GM19397 (cell line): ENCODE data around the gene NKD1.
"Not testable (repeated sequence)": the region's sequence is repeated elsewhere in the genome, so short reads cannot be mapped to it uniquely, and the experiment has no call there.

ENCODE experiments used
- ATAC-seq: cut with Tn5 transposase; IDR thresholded peaks from one replicate; pipeline ENCODE4 v1.9.1; 2021; ENCODE audit warnings: mild to moderate bottlenecking, moderate library complexity; ENCODE audit not compliant: unreplicated experiment

NKD1 gene

DNA sequence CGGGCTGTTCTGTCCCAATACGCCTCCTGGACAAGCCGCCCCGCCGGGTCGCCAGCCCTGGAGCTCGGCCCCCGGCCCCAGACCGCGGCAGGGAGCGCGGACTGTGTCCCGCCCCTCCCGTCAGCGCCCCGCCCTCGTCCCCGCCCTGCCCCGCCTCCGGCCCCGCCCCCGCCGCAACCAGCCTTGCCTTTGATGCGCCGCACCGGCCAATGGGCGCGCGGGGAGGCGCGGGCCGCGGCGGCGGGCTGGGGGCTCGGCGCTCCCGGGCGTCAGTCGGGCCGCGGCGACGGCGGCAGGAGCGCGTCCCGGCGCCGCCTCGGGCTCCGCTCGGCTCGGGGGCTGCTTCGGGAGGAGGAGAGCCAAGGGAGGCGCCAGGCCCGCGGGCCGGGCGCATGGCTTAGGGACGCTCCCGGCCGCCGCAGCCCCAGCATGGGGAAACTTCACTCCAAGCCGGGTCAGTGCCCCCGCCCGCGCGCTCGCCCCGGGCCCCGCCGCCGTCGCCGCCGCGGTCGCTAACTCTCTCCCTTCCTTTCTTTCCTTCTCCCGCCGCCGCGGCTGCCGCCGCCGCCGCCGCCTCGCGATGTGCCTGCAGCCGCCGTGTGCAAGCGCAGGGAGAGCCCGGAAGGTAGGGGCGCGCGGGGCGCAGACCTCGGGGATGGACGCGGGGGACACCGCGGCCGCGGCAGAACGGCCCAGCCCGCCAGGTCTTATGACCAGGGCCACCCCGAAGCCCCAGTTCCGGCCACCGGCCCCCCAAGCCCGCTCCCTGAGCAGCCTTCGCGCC is at the start of gene NKD1:
Gene NKD1 (plus strand): TSS at position 272 of the 784 bp plus-strand sequence. CDS start 158 bp downstream, at position 430.
- peak; percentile 80 for ATAC-seq

DNA sequence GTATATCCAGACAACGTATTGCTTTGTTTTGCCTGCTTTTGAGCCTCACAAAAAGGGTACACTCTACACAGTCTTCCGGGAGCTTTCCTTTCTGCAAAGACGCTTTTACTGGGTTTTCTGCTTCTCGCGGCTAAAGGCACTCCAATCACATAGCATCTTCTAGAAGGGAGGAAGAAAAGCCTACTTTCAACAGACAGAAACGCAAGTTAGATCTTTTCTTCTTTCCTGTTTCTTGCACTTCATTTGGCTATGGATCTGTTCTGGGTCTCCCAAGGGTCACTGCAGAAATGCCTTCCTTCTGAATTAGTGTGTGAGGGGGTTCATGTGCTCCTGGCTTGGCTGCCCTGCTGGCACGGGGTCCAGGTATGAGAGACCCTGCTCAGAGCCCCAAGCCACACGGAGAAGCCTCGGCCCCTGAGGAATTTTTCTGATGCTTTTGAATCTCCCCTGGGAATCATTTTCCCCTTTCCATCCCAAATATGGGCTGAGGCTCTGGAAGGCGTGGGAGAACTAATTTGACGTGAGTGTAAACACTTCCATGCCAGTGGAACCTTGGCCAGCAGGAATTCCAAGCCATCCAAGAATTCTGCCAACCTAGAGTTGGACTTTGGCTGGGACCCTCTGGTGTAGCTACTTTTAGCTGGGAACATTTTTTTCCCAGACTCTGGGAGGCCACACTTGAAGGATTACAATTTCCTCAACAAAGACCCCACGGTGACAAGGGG is 49.6 kb upstream of the NKD1 start:
- ATAC-seq = no peak

DNA sequence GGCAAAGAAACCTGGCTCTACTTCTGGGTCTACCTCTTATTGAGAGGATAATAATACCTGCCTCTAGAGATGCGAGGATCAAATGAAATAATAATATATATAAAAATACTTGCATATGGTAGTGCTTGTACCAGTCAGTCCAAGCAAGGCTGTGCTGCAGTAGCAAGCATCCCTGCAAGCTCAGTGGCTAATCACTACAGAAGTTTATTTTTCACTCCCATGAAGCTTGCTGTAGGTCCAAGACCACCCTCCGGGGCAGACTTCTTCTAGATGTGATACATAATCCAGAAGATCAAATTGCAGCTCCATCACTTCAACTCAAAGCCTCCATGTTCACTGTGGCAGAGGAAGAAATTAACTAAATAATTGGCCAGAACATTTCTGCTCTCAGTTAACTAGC is 48.9 kb upstream of the NKD1 start:
- ATAC-seq = no peak

DNA sequence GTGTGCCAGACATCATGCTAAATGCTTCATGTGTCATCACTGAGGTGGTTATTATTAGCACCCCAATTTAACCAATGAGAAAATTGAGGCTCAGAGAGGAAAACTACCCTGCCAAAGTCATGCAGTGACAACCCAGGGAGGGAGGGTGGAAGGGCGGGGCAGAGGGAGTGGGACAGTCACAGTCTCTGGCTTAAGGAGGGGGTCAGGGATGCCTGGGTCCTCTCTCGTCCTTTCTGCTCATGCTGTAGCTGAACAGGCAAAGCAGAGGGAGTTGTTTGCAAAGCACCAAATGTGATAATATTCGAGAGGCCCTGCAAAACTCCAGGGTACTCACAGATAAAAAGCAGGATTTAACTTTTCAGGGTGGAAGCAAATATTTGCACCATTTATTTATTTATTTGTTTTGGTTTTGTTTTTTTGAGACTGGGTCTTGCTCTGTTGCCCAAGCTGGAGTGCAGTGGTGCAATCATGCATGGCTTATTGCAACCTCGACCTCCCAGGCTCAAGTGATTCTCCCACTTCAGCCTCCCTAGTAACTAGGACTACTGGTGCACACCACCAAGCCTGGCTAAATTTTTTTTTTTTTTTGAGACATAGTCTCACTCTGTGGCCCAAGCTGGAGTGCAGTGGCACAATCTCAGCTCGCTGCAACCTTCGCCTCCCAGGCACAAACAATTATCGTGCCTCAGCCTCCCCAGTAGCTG is 47.9 kb upstream of the NKD1 start:
- no peak for ATAC-seq

DNA sequence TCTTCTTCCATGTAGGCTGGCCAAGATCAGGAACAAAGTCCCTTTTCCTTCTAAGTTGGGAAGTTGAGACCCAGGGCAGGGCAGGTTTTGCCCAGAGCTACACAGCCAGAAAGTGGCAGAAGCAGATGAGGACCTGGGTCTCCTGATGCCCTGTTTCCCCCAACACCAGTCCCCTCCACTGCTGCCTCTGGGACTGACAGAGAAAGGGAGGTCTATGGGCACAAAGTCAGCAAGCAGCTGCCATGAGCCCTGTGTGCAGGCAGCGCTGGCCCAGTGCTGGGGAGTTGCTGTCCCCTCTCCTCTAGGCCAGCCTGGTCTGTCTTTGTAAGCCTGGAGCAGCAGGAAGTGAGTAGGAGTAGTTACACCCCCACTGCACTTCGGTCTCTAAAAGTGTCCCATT is 46.9 kb upstream of the NKD1 start:
- no peak for ATAC-seq

- ATAC-seq = no peak
These were observed 46.1 kb upstream of the NKD1 start for GRCh38 chr16:50501986-50502615.

DNA sequence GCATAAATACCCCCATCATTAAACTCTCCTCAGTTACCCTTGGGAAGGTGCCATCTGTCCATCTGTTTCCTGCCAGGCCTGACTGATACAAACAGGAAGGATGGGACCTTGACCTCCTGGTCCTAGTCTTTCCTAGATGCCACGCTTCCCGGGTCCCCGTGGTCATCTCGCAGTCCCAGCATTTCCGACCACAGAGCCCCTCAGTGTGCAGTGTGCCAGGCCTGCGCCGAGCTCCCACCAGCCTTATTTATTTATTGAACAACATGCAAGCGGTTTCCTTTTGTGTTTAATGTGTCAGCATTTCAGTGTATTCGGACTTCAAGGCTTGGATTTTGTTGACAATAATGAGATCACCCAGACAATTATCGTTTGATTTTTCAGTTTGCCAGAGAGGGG is 45.6 kb upstream of the NKD1 start:
- no peak for ATAC-seq

DNA sequence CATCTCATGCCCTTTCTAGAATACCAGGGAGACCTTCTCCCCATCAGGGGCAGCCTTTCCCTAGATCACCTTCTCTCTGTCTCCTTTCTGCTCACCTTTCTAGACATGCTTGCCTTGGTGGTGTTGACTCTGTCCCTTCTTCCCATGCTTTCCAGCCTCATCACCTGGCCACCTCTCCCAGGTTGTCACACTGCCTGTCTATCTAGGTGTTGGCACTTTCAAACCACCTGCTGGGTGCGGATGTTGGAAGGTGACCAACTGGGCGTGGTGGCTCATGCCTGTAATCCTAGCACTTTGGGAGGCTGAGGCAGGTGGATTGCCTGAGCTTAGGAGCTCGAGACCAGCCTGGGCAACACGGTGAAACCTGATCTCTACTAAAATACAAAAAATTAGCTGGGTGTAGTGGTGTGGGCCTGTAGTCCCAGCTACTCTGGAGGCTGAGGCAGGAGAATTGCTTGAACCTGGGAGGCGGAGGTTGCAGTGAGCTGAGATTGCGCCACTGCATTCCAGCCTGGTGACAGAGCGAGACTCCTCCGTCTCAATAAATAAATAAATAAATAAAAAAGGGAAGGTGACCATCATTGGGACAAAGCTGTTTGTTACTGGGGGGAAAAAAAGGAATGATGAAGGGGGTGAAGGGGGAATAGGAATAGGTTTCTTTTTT is 44.2 kb upstream of the NKD1 start:
- ATAC-seq = not testable (repeated sequence)

DNA sequence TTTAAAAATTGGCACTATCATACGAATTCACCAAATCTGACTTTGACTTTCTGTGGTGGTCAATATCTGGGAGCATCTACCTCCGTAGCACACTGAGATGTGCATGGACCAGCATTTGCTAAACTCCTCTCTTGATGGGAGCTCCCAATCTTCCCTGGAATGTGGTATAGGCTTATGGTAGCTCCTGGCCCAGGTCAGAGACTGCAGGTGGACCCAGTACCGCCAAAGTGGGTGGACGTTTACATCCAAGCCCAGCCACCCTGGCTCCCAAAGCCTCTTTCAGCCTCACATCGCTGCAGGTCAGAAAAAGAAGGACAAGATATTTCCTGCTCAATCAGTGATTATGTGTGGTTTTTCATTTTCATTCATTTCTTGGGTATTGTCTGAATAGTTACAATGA is 43.1 kb upstream of the NKD1 start:
- no peak for ATAC-seq

DNA sequence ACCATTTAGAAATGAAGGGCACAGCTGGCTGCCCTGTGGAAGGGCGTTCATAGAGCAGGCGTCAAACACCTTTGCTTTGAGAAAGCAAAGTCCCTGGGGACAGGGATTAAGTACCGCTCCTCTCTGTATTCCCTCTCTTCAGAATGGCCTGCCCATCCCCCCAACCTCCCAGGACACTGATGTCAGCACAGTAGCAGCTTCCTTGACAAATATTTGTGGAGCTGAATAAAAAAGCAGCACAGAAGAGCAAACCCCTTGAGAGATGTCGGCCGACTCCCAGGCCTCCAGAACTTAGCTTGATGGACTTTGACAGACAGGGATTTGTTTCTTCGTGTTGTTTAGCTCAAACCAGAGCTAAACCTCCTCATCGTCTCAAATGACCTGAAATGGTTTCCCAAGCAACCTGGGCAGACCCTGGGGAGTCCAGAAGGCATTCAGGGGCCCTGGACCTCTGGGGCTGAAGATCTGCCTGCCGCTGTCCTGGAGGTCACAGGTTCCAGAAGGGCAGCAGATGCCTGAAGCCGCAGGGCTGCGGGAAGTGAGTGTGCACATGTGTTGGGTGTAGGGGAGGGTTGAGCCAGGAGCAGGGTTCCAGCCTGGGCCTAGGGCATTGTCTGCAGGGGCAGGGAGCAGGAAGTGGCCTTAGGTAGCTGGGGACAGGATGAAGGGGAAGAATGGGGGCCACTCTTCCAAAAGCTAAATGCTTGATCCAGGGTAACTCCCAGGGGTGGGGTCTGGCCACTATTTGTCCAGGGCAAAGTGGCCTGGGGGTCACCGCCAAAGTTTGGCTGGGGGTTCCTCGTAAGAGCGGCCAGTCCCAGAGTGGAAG is 42.3 kb upstream of the NKD1 start:
- no peak for ATAC-seq

GRCh38 chr16:50506543-50506937 is 41.7 kb upstream of the NKD1 start:
- no peak for ATAC-seq

GRCh38 chr16:50507397-50507796 is 40.8 kb upstream of the NKD1 start:
- ATAC-seq = no peak

DNA sequence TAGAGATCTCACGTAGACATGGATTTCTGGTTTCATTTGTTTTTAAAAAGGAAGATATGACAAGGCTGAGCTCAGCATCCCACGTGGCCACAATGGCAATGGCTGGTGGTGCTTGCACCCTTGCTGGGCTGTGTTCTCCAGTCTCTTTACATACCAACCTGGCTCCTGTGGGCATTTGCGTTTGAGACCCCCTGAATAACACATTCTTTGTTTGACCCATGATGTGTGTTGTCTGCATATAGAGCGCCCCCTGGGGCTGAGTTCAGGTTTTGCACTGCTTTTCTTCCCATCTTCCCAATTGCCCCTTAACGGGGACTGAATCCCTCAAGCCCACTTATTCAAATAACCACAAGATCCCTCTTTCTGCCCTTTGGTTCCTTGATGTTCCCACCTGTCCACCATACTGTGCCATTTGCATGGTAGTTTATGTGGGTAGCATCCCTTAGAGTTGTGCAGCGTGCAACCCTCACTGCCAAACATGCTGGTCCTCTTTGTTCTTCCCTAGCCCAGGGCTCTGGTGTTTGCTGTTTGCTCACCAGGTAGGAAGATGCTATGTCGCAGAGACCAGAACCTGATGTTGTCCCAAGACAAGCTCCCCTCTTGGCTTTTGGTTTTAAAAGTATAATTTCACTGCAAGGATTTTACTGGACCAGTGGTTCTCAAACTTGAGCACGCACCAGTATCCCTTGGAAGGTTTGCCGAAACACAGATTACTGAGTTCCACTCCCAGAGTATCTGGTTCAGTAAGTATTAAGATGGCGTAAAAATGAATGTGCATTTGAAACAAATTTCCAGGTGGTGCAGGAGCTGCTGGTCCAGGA is 38.5 kb upstream of the NKD1 start:
- ATAC-seq = no peak

- ATAC-seq = no peak
These were observed 33.0 kb upstream of the NKD1 start for GRCh38 chr16:50515218-50515617.

GRCh38 chr16:50516401-50516800 is 31.8 kb upstream of the NKD1 start:
- no peak for ATAC-seq

DNA sequence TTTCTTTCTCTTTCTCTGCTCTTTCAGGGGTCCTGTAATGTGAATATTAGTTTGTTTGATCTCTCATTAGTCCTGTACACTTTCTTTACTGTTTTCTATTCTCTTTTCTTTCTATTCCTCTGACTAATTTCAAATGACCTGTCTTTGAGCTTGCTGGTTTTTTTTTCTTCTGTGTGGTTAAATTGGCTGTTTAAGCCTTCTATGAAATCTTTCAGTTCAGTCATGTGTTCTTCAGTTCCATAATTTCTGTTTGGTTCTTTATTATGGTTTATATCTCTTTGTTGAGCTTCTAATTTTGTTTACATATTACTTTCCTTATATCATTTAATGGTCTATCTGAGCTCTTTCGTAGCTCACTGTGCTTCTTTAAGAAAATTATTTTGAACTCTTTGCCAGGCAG is 31.3 kb upstream of the NKD1 start:
- ATAC-seq = no peak

- no peak for ATAC-seq
These were observed 30.5 kb upstream of the NKD1 start for GRCh38 chr16:50517450-50518252.

GRCh38 chr16:50519001-50519400 is 29.2 kb upstream of the NKD1 start:
- no peak for ATAC-seq
